Fibroblast of upper back skin (primary cell): Measurements from ENCODE around the gene CEACAM3.

Source experiments
- DNase-seq: peaks from one replicate; pipeline ENCODE4 v3.0.0-alpha.2; 2013

CEACAM3 gene

GRCh38 chr19:41793414-41793727 is 3.0 kb upstream of the CEACAM3 start:
- no peak for DNase-seq

- peak; percentile 25 for DNase-seq
These were observed 1.3 kb upstream of the CEACAM3 start for GRCh38 chr19:41795031-41795461.

GRCh38 chr19:41796901-41797300 is 514 bp downstream of the CEACAM3 start:
- DNase-seq, result no peak

GRCh38 chr19:41799444-41800000 is 3.1 kb downstream of the CEACAM3 start:
- no peak for DNase-seq

- no peak for DNase-seq
These were observed 4.6 kb downstream of the CEACAM3 start for GRCh38 chr19:41801031-41801430.

GRCh38 chr19:41801792-41802211 is 5.4 kb downstream of the CEACAM3 start:
- no peak for DNase-seq

- no peak for DNase-seq
These were observed 6.4 kb downstream of the CEACAM3 start for GRCh38 chr19:41802770-41803169.

GRCh38 chr19:41804336-41804735 is 7.9 kb downstream of the CEACAM3 start:
- no peak for DNase-seq

- no peak for DNase-seq
These were observed 10.8 kb downstream of the CEACAM3 start for GRCh38 chr19:41807176-41807575.

GRCh38 chr19:41808663-41809566 is 12.5 kb downstream of the CEACAM3 start:
- no peak for DNase-seq

GRCh38 chr19:41810301-41810700 is 13.9 kb downstream of the CEACAM3 start:
- no peak for DNase-seq

- no peak for DNase-seq
These were observed 14.6 kb downstream of the CEACAM3 start for GRCh38 chr19:41811036-41811435.

- DNase-seq, result no peak
These were observed 15.6 kb downstream of the CEACAM3 start for GRCh38 chr19:41811981-41812380.

- no peak for DNase-seq
These were observed 17.5 kb downstream of the CEACAM3 start for GRCh38 chr19:41813911-41814310.

GRCh38 chr19:41815301-41815700 is 18.9 kb downstream of the CEACAM3 start:
- no peak for DNase-seq

GRCh38 chr19:41816761-41817160 is 20.4 kb downstream of the CEACAM3 start:
- DNase-seq, result no peak

GRCh38 chr19:41821003-41821735 is 24.8 kb downstream of the CEACAM3 start:
- DNase-seq, result peak; percentile 7

- no peak for DNase-seq
These were observed 41.8 kb downstream of the CEACAM3 start for GRCh38 chr19:41837981-41838708.

GRCh38 chr19:41839211-41839610 is 42.8 kb downstream of the CEACAM3 start:
- DNase-seq, result no peak

- DNase-seq, result no peak
These were observed 47.0 kb downstream of the CEACAM3 start for GRCh38 chr19:41843371-41843770.

- no peak for DNase-seq
These were observed 48.2 kb downstream of the CEACAM3 start, which contains the start of gene LYPD4 for GRCh38 chr19:41844601-41845000. LYPD4 (minus strand) TSS chr19:41844683; CDS start chr19:41839285, 5,398 bp downstream.

- no peak for DNase-seq
These were observed 48.4 kb downstream of the CEACAM3 start, which contains the start of gene DMRTC2 for GRCh38 chr19:41845001-41845050. DMRTC2 (plus strand) TSS chr19:41845042; CDS start chr19:41847429, 2,387 bp downstream.

- DNase-seq, result no peak
These were observed 48.7 kb downstream of the CEACAM3 start for GRCh38 chr19:41845051-41845590.
